WTC11 (cell line): ENCODE measurements around the gene PEX26. TPM values are rescaled to one million over a fixed set of nuclear protein-coding genes. Genes with fewer than 3 reads are reported as not detected.
A peak's percentile ranks its signal among the peaks of the same experiment; 100 is the strongest.

Experiments used
- ATAC-seq: fragments of 200-7000 bp; cut with Tn5 transposase; 2 replicates; pipeline ENCODE4 v1.10.0; 2021; ENCODE audit warnings: mild to moderate bottlenecking, moderate library complexity
- CTCF ChIA-PET: fragments of 300-600 bp; sonication (Branson Sonifier 250); formaldehyde crosslinking; loops from one replicate; lab custom pipeline; 2021; ENCODE audit warnings: antibody characterized with exemption; lab: Charles Lee
- POLR2A ChIA-PET: fragments of 350-600 bp; sonication (Branson Sonifier 250); formaldehyde crosslinking; loops from one replicate; lab custom pipeline; 2021; ENCODE audit warnings: antibody characterized with exemption; lab: Charles Lee
- DNase-seq: peaks from one replicate; pipeline ENCODE4 v3.0.0; 2021; ENCODE audit warnings: low spot score
- H3K27ac Mint-ChIP-seq: 2 replicates; pipeline ENCODE4 v1.8.0; 2021; ENCODE audit warnings: mixed read lengths
- H3K27me3 Mint-ChIP-seq: 2 replicates; pipeline ENCODE4 v1.8.0; 2021; ENCODE audit warnings: low read depth, mild to moderate bottlenecking, moderate library complexity, mixed read lengths
- H3K36me3 Mint-ChIP-seq: 2 replicates; pipeline ENCODE4 v1.8.0; 2021; ENCODE audit warnings: mixed read lengths
- H3K4me1 Mint-ChIP-seq: 2 replicates; pipeline ENCODE4 v1.8.0; 2022; ENCODE audit warnings: mixed read lengths
- H3K4me3 Mint-ChIP-seq: 2 replicates; pipeline ENCODE4 v1.8.0; 2021; ENCODE audit warnings: mild to moderate bottlenecking, moderate library complexity, mixed read lengths
- H3K9me3 Mint-ChIP-seq: 2 replicates; pipeline ENCODE4 v1.8.0; 2021; ENCODE audit warnings: mixed read lengths
- ARID4B ChIP-seq: sonication (generic); formaldehyde crosslinking; IDR thresholded peaks from 2 replicates; pipeline ENCODE4 v1.8.0; 2023; ENCODE audit warnings: missing genetic modification reagents, mild to moderate bottlenecking, borderline replicate concordance
- CBFB ChIP-seq: sonication (generic); formaldehyde crosslinking; IDR thresholded peaks from 2 replicates; pipeline ENCODE4 v1.8.1; 2022; ENCODE audit warnings: mild to moderate bottlenecking, low read depth, missing genetic modification reagents
- E2F5 ChIP-seq: sonication (generic); formaldehyde crosslinking; IDR thresholded peaks from 2 replicates; pipeline ENCODE4 v1.8.1; 2022; ENCODE audit warnings: mild to moderate bottlenecking, moderate library complexity, missing genetic modification reagents
- FOXJ3 ChIP-seq: sonication (generic); formaldehyde crosslinking; IDR thresholded peaks from 2 replicates; pipeline ENCODE4 v1.9.0; 2021; ENCODE audit warnings: missing genetic modification reagents, mild to moderate bottlenecking, borderline replicate concordance
- FOXK1 ChIP-seq: sonication (generic); formaldehyde crosslinking; IDR thresholded peaks from 2 replicates; pipeline ENCODE4 v1.8.0; 2022; ENCODE audit warnings: mild to moderate bottlenecking, moderate library complexity, missing genetic modification reagents
- GTF2I ChIP-seq: fragments of 250-450 bp; sonication (Bioruptor Pico); conservative IDR thresholded peaks from 2 replicates; pipeline ENCODE4 v1.4.0; 2021; ENCODE audit warnings: mild to moderate bottlenecking
- IRF2 ChIP-seq: sonication (generic); formaldehyde crosslinking; IDR thresholded peaks from 2 replicates; pipeline ENCODE4 v1.8.0; 2022; ENCODE audit warnings: low read depth, missing genetic modification reagents, borderline replicate concordance
- JAZF1 ChIP-seq: fragments of 250-450 bp; sonication (Bioruptor Pico); IDR thresholded peaks from 2 replicates; pipeline ENCODE4 v1.9.0; 2021; ENCODE audit warnings: moderate library complexity, mild to moderate bottlenecking, inconsistent platforms
- PRRX2 ChIP-seq: fragments of 250-450 bp; sonication (Bioruptor Pico); IDR thresholded peaks from 2 replicates; pipeline ENCODE4 v1.8.0; 2021; ENCODE audit warnings: mild to moderate bottlenecking
- RORB ChIP-seq: fragments of 250-450 bp; sonication (Bioruptor Pico); IDR thresholded peaks from 2 replicates; pipeline ENCODE4 v1.9.0; 2021; ENCODE audit warnings: mild to moderate bottlenecking
- SP1 ChIP-seq: sonication (generic); formaldehyde crosslinking; conservative IDR thresholded peaks from 2 replicates; pipeline ENCODE4 v1.8.1; 2022; ENCODE audit warnings: missing genetic modification reagents
- TCF7 ChIP-seq: sonication (generic); formaldehyde crosslinking; IDR thresholded peaks from 2 replicates; pipeline ENCODE4 v1.8.0; 2022; ENCODE audit warnings: mild to moderate bottlenecking, low read depth, missing genetic modification reagents, moderate library complexity
- TEAD1 ChIP-seq: sonication (generic); formaldehyde crosslinking; IDR thresholded peaks from 2 replicates; pipeline ENCODE4 v1.8.0; 2022; ENCODE audit warnings: mild to moderate bottlenecking, missing genetic modification reagents
- TEAD4 ChIP-seq: sonication (generic); formaldehyde crosslinking; IDR thresholded peaks from 2 replicates; pipeline ENCODE4 v1.8.0; 2022; ENCODE audit warnings: mild to moderate bottlenecking, missing genetic modification reagents
- ZNF396 ChIP-seq: fragments of 250-450 bp; sonication (Bioruptor Pico); IDR thresholded peaks from 2 replicates; pipeline ENCODE4 v1.8.0; 2021; ENCODE audit warnings: mild to moderate bottlenecking, moderate library complexity, borderline replicate concordance
- ZNF671 ChIP-seq: fragments of 250-450 bp; sonication (Bioruptor Pico); IDR thresholded peaks from 2 replicates; pipeline ENCODE4 v1.8.0; 2021; ENCODE audit warnings: mild to moderate bottlenecking
- total RNA-seq: library from RNA; stranded (reverse); gene quantifications from 3 replicates; pipeline ENCODE4 v1.2.3, GENCODE V29; 2021
- TF ChIP-seq, protein P1 (sequence below): sonication (generic); formaldehyde crosslinking; IDR thresholded peaks from 2 replicates; pipeline ENCODE4 v1.8.0; 2023; ENCODE audit warnings: missing genetic modification reagents
- TF ChIP-seq, protein P2 (sequence below): sonication (generic); formaldehyde crosslinking; IDR thresholded peaks from 2 replicates; pipeline ENCODE4 v1.8.0; 2023; ENCODE audit warnings: mild to moderate bottlenecking, missing genetic modification reagents
- TF ChIP-seq, protein P3 (sequence below): sonication (generic); formaldehyde crosslinking; IDR thresholded peaks from 2 replicates; pipeline ENCODE4 v1.8.1; 2022; ENCODE audit warnings: low read depth, missing genetic modification reagents, borderline replicate concordance
- TF ChIP-seq, protein P4 (sequence below): fragments of 250-450 bp; sonication (Bioruptor Pico); IDR thresholded peaks from 2 replicates; pipeline ENCODE4 v1.9.0; 2021; ENCODE audit warnings: mild to moderate bottlenecking, borderline replicate concordance

PEX26 gene
- total RNA-seq, 1 experiment from 2014 or later, result 52.3 TPM

DNA sequence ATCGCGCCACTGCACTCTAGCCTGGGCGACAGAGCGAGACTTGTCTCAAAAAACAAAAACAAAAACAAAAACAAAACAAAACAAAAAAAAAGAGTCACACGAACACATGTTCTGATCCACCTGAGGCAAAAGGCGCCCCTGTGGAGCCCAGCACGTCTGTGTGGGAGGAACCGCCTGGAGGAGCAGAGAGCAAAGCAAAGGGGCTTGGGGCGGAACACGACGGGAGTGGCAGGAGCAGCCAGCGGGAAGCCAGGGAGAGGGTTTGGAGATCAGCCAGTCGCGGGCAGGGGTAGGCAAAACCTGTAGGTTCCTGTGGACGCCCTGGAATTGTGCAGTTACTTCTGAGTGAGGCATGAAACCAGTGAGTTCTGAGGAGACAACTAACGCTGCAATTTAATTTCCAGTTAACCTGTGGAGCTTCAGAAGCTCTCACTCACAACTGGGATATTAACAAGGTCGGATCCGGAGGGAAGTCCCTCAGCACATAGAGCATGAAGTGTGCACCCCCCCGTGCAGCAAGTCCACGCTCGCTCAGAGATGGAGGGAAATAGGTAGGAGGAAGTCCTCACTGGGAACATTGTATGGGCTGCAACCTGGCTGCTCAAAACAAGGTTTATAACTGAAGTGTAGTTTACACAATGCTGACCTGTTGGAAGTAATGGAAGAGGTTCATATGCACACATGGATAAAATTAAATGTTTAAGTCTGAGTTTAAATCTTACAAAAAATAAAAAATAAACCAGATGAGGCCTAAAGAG is 59.0 kb downstream of the PEX26 start:
- H3K4me1 Mint-ChIP-seq, result peaks cover 18% of the 10 kb centered on the region
- H3K27ac Mint-ChIP-seq, result no peak overlapping the region
- H3K36me3 Mint-ChIP-seq, result peaks cover 4% of the 10 kb centered on the region; the same call in 1 of the 2 replicates
- TF ChIP-seq, protein P1, sequence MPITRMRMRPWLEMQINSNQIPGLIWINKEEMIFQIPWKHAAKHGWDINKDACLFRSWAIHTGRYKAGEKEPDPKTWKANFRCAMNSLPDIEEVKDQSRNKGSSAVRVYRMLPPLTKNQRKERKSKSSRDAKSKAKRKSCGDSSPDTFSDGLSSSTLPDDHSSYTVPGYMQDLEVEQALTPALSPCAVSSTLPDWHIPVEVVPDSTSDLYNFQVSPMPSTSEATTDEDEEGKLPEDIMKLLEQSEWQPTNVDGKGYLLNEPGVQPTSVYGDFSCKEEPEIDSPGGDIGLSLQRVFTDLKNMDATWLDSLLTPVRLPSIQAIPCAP, result no peak
- TF ChIP-seq FOXK1 (CRISPR knock-in tag), result no peak
- no peak for TF ChIP-seq ARID4B
- no peak for TF ChIP-seq RORB (CRISPR knock-in tag)
- TF ChIP-seq JAZF1, result no peak
- no peak for TF ChIP-seq ZNF671 (CRISPR knock-in tag)
- TF ChIP-seq TCF7 (CRISPR knock-in tag), result no peak
- TF ChIP-seq, protein P2, sequence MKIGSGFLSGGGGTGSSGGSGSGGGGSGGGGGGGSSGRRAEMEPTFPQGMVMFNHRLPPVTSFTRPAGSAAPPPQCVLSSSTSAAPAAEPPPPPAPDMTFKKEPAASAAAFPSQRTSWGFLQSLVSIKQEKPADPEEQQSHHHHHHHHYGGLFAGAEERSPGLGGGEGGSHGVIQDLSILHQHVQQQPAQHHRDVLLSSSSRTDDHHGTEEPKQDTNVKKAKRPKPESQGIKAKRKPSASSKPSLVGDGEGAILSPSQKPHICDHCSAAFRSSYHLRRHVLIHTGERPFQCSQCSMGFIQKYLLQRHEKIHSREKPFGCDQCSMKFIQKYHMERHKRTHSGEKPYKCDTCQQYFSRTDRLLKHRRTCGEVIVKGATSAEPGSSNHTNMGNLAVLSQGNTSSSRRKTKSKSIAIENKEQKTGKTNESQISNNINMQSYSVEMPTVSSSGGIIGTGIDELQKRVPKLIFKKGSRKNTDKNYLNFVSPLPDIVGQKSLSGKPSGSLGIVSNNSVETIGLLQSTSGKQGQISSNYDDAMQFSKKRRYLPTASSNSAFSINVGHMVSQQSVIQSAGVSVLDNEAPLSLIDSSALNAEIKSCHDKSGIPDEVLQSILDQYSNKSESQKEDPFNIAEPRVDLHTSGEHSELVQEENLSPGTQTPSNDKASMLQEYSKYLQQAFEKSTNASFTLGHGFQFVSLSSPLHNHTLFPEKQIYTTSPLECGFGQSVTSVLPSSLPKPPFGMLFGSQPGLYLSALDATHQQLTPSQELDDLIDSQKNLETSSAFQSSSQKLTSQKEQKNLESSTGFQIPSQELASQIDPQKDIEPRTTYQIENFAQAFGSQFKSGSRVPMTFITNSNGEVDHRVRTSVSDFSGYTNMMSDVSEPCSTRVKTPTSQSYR (CRISPR knock-in tag), result no peak
- TF ChIP-seq SP1 (CRISPR knock-in tag), result no peak
- no peak for TF ChIP-seq FOXJ3 (CRISPR knock-in tag)
- TF ChIP-seq TEAD1, result no peak
- TF ChIP-seq ZNF396 (CRISPR knock-in tag), result no peak
- TF ChIP-seq E2F5 (CRISPR knock-in tag), result no peak
- TF ChIP-seq, protein P3, sequence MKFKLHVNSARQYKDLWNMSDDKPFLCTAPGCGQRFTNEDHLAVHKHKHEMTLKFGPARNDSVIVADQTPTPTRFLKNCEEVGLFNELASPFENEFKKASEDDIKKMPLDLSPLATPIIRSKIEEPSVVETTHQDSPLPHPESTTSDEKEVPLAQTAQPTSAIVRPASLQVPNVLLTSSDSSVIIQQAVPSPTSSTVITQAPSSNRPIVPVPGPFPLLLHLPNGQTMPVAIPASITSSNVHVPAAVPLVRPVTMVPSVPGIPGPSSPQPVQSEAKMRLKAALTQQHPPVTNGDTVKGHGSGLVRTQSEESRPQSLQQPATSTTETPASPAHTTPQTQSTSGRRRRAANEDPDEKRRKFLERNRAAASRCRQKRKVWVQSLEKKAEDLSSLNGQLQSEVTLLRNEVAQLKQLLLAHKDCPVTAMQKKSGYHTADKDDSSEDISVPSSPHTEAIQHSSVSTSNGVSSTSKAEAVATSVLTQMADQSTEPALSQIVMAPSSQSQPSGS (CRISPR knock-in tag), result no peak
- TF ChIP-seq TEAD4 (CRISPR knock-in tag), result no peak
- no peak for TF ChIP-seq CBFB (CRISPR knock-in tag)
- no peak for TF ChIP-seq PRRX2
- TF ChIP-seq, protein P4, sequence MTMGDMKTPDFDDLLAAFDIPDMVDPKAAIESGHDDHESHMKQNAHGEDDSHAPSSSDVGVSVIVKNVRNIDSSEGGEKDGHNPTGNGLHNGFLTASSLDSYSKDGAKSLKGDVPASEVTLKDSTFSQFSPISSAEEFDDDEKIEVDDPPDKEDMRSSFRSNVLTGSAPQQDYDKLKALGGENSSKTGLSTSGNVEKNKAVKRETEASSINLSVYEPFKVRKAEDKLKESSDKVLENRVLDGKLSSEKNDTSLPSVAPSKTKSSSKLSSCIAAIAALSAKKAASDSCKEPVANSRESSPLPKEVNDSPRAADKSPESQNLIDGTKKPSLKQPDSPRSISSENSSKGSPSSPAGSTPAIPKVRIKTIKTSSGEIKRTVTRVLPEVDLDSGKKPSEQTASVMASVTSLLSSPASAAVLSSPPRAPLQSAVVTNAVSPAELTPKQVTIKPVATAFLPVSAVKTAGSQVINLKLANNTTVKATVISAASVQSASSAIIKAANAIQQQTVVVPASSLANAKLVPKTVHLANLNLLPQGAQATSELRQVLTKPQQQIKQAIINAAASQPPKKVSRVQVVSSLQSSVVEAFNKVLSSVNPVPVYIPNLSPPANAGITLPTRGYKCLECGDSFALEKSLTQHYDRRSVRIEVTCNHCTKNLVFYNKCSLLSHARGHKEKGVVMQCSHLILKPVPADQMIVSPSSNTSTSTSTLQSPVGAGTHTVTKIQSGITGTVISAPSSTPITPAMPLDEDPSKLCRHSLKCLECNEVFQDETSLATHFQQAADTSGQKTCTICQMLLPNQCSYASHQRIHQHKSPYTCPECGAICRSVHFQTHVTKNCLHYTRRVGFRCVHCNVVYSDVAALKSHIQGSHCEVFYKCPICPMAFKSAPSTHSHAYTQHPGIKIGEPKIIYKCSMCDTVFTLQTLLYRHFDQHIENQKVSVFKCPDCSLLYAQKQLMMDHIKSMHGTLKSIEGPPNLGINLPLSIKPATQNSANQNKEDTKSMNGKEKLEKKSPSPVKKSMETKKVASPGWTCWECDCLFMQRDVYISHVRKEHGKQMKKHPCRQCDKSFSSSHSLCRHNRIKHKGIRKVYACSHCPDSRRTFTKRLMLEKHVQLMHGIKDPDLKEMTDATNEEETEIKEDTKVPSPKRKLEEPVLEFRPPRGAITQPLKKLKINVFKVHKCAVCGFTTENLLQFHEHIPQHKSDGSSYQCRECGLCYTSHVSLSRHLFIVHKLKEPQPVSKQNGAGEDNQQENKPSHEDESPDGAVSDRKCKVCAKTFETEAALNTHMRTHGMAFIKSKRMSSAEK, result no peak
- no peak for TF ChIP-seq IRF2 (CRISPR knock-in tag)
- TF ChIP-seq GTF2I (CRISPR knock-in tag), result no peak
- DNase-seq, result no peak
- ATAC-seq, result peak; percentile 32; the same call in 1 of the 2 replicates
- no peak overlapping the region for H3K4me3 Mint-ChIP-seq
- H3K27me3 Mint-ChIP-seq, result no peaks in the 10 kb centered on the region; the same call in 1 of the 2 replicates
- peaks cover 16% of the 10 kb centered on the region for H3K9me3 Mint-ChIP-seq
- CTCF ChIA-PET, result no interaction called here
- POLR2A ChIA-PET, result no interaction called here
